ENCODE measurements around the gene KRT9. TPM values are rescaled to one million over a fixed set of nuclear protein-coding genes. Genes with fewer than 3 reads are reported as not detected.
"Not testable (repeated sequence)": the region's sequence is repeated elsewhere in the genome, so short reads cannot be mapped to it uniquely, and the experiment has no call there.

The KRT9 gene
- polyA plus RNA-seq, 6 donors from 2014 or later: not detected

DNA sequence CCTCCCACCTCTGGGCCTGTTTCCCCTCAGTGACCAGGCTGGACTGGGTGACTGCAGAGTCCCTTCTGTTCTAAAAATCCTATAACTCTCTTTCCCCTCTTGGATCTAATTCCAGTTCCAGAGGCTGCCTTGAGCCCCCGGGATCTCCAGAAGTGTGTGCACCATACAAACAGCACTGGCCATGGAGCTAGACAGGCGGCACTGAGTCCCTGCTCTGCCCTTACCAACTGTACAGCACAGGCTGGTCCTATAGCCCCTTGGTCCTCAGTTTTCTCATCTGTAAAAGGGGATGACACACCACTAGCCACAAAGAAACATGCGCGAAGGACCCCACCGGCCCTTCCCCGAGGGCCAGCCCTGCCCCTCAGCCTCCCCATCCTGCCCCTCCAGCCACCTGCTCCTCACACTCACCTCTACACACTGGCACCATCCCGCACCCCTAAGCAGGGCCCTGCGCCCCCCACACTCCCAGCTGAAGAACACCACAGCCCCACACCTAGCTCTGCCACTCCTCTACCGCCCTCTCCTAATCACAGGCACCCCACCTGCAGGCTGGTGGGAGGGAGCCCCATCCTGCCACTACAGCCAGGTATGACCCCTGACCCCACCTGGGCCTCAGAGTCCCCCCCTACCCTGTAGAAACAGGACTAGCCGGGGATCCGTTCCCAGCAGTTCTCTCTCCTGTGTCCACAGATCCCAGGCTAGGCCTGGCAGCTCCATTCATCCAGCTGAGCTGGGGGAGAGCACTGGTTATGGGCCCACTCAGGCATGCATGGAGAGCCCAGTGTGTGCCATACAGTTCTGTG, 41.6 kb upstream of the KRT9 start:
- no peak for ATAC-seq (ENCODE audit: low read depth in 2 of 2)

DNA sequence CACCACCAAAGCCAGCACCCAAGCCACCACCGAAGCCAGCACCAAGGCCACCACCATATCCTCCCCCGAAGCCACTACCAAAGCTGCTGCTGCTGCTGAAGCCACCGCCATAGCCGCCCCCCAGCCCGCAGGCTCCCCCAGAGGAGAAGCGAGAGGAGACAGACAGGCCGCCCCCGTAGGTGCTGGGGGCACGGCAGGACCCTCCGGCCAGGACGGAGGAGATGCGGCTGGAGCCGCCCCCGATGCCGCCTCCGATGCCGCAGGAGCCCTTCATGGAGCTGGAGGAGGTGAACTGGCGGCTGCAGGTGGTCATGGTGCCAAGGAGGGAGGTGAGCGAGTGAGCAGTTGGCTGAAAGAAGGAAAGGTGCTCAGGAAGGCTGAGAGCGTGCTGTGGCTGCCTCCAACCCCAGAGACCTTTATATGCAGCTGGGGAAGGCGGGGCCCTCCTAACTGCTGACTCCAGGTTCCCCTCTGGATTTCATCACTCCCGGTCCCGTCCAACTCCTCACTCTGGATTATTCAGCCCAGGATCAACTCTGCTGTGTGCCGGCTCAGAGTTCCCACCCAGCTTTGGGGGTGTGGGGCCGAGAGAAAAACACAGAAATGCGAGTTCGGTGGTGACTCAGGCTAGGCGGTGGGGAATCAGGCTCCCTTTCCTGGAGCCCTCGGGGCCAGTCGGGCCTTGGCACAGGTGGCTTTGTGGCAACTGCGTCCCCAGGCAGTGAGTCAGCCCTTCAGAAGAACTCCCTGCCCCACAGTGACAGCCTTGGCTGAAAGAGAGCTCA, 40.7 kb upstream of the KRT9 start, which contains the start of gene KRT16:
TSS of gene KRT16 (minus strand) at position 392 of the 785 bp plus-strand sequence. CDS start at position 313, 79 bp downstream.
- not testable (repeated sequence) for H3K36me3 Mint-ChIP-seq; ATAC-seq (ENCODE audit: low read depth in 2 of 2); H3K4me1 Mint-ChIP-seq; DNase-seq; H3K9me3 Mint-ChIP-seq
- H3K27ac Mint-ChIP-seq: peak within 1 kb of the TSS in 1 of 6 donors; percentile 71
- H3K27me3 Mint-ChIP-seq: peaks cover 10 to 70% (median 37%) of the 10 kb centered on the region in 3 donors
- H3K4me3 Mint-ChIP-seq: peak within 1 kb of the TSS in 2 of 8 donors; percentile 47 to 73

More for the DNA sequence above, 41.6 kb upstream of the KRT9 start:
- H3K27me3 Mint-ChIP-seq: peaks cover 10 to 67% (median 36%) of the 10 kb centered on the region in 3 donors
- H3K36me3 Mint-ChIP-seq: no peaks in the 10 kb centered on the region
- peaks cover 0 to 3% (median 0%) of the 10 kb centered on the region in 3 donors for H3K4me1 Mint-ChIP-seq
- peaks cover 0 to 3% (median 0%) of the 10 kb centered on the region in 7 donors for H3K9me3 Mint-ChIP-seq
- DNase-seq: no peak
- peak overlapping the region in 1 of 6 donors; percentile 71 for H3K27ac Mint-ChIP-seq
- peak overlapping the region in 1 of 8 donors; percentile 73 for H3K4me3 Mint-ChIP-seq

- peaks cover 11 to 74% (median 52%) of the 10 kb centered on the region in 3 donors for H3K27me3 Mint-ChIP-seq
- H3K4me1 Mint-ChIP-seq: peaks cover 0 to 3% (median 0%) of the 10 kb centered on the region in 3 donors
- DNase-seq: no peak
- H3K36me3 Mint-ChIP-seq: peaks cover 9 to 18% of the 10 kb centered on the region in 2 donors
- no peak for ATAC-seq (ENCODE audit: low read depth in 2 of 2)
- no peak overlapping the region for H3K27ac Mint-ChIP-seq
- peaks cover 13 to 21% (median 17%) of the 10 kb centered on the region in 7 donors for H3K9me3 Mint-ChIP-seq
- no peak overlapping the region for H3K4me3 Mint-ChIP-seq
Observed at GRCh38 chr17:41610965-41611640, 39.2 kb upstream of the KRT9 start.

- H3K9me3 Mint-ChIP-seq: peaks cover 17 to 28% (median 24%) of the 10 kb centered on the region in 7 donors
- H3K4me3 Mint-ChIP-seq: not testable (repeated sequence)
- peaks cover 17 to 68% (median 43%) of the 10 kb centered on the region in 3 donors for H3K27me3 Mint-ChIP-seq
Observed at GRCh38 chr17:41610061-41610517, 38.2 kb upstream of the KRT9 start.

DNA sequence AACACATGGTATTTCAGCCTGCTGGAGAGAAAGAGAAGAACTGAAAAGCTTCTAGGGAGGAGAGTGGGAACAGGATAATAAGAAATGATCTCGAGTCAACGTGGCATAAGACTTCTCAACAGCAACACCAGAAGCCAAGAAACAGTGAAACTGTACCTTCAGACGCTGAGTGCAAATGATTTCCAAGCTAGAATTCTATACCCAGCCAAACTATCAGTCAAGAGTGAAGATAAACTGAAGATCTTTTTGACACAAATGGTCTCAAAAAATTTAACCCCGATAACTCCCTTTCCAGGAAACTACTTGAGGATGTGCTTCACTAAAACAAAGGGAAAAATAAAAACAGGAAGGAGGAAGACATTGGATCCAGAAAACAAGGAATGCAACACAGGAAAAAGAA, 35.1 kb upstream of the KRT9 start:
- H3K36me3 Mint-ChIP-seq: peaks cover 9 to 23% of the 10 kb centered on the region in 2 donors
- H3K4me3 Mint-ChIP-seq: not testable (repeated sequence)

More at GRCh38 chr17:41610061-41610517, 38.2 kb upstream of the KRT9 start:
- not testable (repeated sequence) for H3K4me1 Mint-ChIP-seq; ATAC-seq (ENCODE audit: low read depth in 2 of 2); DNase-seq
- peak overlapping the region in 1 of 6 donors; percentile 24 for H3K27ac Mint-ChIP-seq
- H3K36me3 Mint-ChIP-seq: peaks cover 9 to 23% of the 10 kb centered on the region in 2 donors

DNA sequence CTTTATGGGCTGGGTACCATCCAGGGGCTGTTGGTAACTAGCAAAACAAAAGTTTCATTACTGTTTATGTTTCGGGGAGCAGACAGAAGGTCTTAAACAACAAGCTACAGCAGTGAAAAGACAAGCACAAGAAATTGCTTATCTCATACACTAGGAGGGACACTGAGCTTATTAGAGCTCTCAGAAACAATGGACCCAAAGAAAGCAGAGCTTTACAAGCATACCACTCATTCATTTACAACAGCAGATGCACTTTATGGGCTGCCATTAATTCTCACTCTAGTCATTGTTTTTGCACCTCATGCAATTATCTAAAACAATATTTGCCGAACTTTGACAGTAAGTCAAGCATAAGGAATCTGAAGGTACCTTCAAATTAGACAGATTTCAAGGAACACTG, 30.7 kb upstream of the KRT9 start:
- Mint-ChIP-seq H3K27ac (no peak overlapping the region), H3K27me3 (peaks cover 25 to 46% (median 38%) of the 10 kb centered on the region in 3 donors)

More for the DNA sequence above, 35.1 kb upstream of the KRT9 start:
- peak overlapping the region in 1 of 6 donors; percentile 31 for H3K27ac Mint-ChIP-seq
- not testable (repeated sequence) for H3K4me1 Mint-ChIP-seq; DNase-seq; ATAC-seq (ENCODE audit: low read depth in 2 of 2)
- H3K27me3 Mint-ChIP-seq: peaks cover 31 to 62% (median 44%) of the 10 kb centered on the region in 3 donors
- H3K9me3 Mint-ChIP-seq: peaks cover 17 to 33% (median 27%) of the 10 kb centered on the region in 7 donors

GRCh38 chr17:41600318-41600717, 28.5 kb upstream of the KRT9 start:
- no peak overlapping the region for H3K27ac Mint-ChIP-seq
- H3K36me3 Mint-ChIP-seq: no peaks in the 10 kb centered on the region
- peaks cover 27 to 40% (median 35%) of the 10 kb centered on the region in 3 donors for H3K27me3 Mint-ChIP-seq
- H3K4me3 Mint-ChIP-seq: no peak overlapping the region
- DNase-seq: no peak
- ATAC-seq (ENCODE audit: low read depth in 2 of 2): no peak
- H3K9me3 Mint-ChIP-seq: peaks cover 0 to 9% (median 6%) of the 10 kb centered on the region in 7 donors
- no peaks in the 10 kb centered on the region for H3K4me1 Mint-ChIP-seq

More for the DNA sequence above, 30.7 kb upstream of the KRT9 start:
- H3K4me3 Mint-ChIP-seq: no peak overlapping the region
- H3K9me3 Mint-ChIP-seq: peaks cover 16 to 30% (median 24%) of the 10 kb centered on the region in 7 donors
- ATAC-seq (ENCODE audit: low read depth in 2 of 2) (no peak), DNase-seq (no peak)
- H3K36me3 Mint-ChIP-seq: peaks cover 9 to 19% of the 10 kb centered on the region in 2 donors
- H3K4me1 Mint-ChIP-seq: no peaks in the 10 kb centered on the region

GRCh38 chr17:41599680-41600079, 27.8 kb upstream of the KRT9 start:
- no peak for DNase-seq
- Mint-ChIP-seq H3K36me3 (no peaks in the 10 kb centered on the region), H3K4me1 (no peaks in the 10 kb centered on the region), H3K4me3 (no peak overlapping the region), H3K27ac (no peak overlapping the region), H3K9me3 (peaks cover 0 to 9% (median 1%) of the 10 kb centered on the region in 7 donors), H3K27me3 (peaks cover 25 to 43% (median 42%) of the 10 kb centered on the region in 3 donors)
- ATAC-seq (ENCODE audit: low read depth in 2 of 2): no peak

- peaks cover 26 to 35% (median 35%) of the 10 kb centered on the region in 3 donors for H3K27me3 Mint-ChIP-seq
- H3K4me1 Mint-ChIP-seq: no peaks in the 10 kb centered on the region
- H3K27ac Mint-ChIP-seq: no peak overlapping the region
- peaks cover 0 to 9% (median 0%) of the 10 kb centered on the region in 7 donors for H3K9me3 Mint-ChIP-seq
- no peak for ATAC-seq (ENCODE audit: low read depth in 2 of 2)
- H3K36me3 Mint-ChIP-seq: no peaks in the 10 kb centered on the region
- no peak overlapping the region for H3K4me3 Mint-ChIP-seq
- no peak for DNase-seq
Observed at GRCh38 chr17:41595585-41595984, 23.7 kb upstream of the KRT9 start.

- Mint-ChIP-seq H3K4me3 (no peak overlapping the region), H3K4me1 (no peaks in the 10 kb centered on the region), H3K27ac (no peak overlapping the region), H3K36me3 (no peaks in the 10 kb centered on the region), H3K27me3 (peaks cover 26 to 46% (median 37%) of the 10 kb centered on the region in 3 donors), H3K9me3 (peaks cover 0 to 9% (median 0%) of the 10 kb centered on the region in 7 donors)
- no peak for ATAC-seq (ENCODE audit: low read depth in 2 of 2)
- DNase-seq: no peak
Observed at GRCh38 chr17:41594363-41594915, 22.6 kb upstream of the KRT9 start.

DNA sequence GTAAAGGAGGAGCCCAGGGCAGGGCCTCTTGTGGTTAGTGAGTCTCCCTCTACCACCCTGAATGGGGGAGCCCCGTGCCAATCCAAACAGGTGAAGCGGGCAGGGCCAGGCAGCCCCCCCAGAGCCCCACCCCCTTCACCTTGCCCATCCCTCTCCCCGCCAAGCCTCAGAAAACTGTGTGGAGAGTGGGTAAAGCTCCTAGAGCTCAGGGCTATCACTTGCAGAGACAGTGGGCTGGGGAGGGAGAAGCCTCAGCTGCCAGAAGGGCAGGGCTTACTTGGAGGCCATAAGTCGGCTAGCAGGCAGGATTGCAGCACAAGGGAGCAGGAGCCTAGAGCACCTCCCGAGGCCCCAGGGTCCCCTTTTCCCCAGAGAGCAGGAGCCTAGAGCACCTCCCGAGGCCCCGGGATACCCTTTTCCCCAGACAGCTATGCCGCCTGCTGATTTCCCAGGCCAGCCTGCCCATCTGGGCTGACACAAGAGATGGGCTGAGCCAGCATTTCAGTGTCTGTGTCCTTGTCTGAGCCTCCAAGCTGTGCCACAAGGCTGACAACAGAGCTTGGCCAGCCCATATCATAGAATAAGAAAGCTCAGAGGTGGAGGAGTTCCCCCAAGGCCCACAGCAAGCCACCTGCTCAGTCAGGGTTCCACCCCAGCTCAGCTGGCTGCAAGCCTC, 21.6 kb upstream of the KRT9 start:
- Mint-ChIP-seq H3K27ac (no peak overlapping the region), H3K4me3 (no peak overlapping the region), H3K36me3 (no peaks in the 10 kb centered on the region), H3K27me3 (peaks cover 26 to 49% (median 45%) of the 10 kb centered on the region in 3 donors), H3K4me1 (no peaks in the 10 kb centered on the region), H3K9me3 (peaks cover 0 to 4% (median 0%) of the 10 kb centered on the region in 7 donors)
- no peak for ATAC-seq (ENCODE audit: low read depth in 2 of 2)
- no peak for DNase-seq
